NOMO-1 treated with dmso at 0.1 percent for 144 hours (cell line): Measurements from ENCODE around the gene MRPL9.

Experiments
- DNase-seq: peaks from one replicate; lab custom pipeline; 2025; ENCODE audit not compliant: unreplicated experiment; lab: John Stamatoyannopoulos, UW

Gene MRPL9

DNA sequence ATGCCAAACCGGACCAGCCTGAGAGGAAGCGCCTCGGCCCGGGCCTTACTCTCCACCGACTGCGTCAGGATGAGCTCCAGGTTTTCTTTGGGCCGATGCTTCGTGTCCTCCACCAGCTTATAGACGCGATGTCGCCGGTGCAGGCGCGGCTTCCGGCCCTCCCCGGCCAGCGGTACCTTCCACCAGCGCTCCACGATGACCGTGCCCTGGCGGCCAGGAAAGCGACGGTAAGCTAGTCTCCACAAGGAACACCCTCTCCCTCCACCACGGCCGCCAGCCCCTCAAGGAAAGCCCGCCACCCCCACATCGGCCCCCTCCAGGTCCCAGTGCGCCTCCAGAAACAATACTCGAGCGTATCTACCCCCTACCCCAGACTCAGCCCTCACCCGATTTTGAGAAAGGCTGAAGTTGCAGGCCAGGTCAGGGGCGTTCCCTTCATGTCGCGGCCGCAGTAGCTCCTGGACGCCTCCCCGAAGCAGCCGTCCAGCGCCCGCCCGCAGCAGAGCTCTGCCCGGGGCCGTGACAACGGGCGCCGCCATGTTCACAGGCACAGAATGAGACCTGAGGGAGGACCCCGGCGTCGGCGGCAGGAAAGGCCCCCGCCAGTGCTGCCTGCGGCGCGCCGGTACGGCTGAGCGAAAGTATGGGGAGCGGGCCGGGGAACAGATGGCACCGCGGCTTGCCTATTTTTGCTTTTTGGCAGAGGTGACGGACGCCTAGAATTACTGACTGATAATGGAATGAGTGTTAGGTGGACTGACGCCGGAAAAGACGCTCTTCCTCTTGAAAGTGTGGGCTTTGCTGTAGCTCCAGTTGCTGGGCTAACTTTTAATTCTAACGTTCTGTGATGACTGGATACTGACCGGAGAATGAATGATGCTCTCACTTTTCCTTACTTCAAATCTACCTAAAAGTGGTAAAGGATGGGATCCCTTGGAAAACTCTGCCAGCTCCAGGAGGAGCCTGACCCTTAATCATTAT is at the start of gene MRPL9:
Gene MRPL9 (minus strand): TSS at position 556 of the 981 bp plus-strand sequence. CDS start 17 bp downstream, at position 539.
- peak; percentile 71 for DNase-seq

DNA sequence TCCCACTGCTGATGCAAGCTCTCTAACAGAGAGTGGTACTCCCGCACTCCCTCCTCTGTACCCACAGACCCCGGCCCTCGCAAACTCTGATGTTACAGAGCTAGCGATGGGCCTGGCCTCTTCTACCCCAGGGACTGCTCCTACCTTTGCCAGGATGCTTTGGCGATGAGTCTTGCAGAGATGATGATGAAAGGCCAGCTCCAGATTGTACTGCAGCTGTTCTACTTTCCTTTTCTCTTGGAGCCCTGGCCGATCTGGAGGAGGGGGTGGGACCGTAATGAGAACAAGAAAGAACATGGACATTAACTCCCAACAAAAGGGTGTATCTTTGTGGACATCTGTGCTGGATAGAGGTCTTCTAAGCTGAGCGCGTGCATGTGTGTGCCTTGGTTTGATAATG is 47.9 kb upstream of the MRPL9 start:
- DNase-seq: no peak

GRCh38 chr1:151809985-151810556 is 46.8 kb upstream of the MRPL9 start:
- no peak for DNase-seq

DNA sequence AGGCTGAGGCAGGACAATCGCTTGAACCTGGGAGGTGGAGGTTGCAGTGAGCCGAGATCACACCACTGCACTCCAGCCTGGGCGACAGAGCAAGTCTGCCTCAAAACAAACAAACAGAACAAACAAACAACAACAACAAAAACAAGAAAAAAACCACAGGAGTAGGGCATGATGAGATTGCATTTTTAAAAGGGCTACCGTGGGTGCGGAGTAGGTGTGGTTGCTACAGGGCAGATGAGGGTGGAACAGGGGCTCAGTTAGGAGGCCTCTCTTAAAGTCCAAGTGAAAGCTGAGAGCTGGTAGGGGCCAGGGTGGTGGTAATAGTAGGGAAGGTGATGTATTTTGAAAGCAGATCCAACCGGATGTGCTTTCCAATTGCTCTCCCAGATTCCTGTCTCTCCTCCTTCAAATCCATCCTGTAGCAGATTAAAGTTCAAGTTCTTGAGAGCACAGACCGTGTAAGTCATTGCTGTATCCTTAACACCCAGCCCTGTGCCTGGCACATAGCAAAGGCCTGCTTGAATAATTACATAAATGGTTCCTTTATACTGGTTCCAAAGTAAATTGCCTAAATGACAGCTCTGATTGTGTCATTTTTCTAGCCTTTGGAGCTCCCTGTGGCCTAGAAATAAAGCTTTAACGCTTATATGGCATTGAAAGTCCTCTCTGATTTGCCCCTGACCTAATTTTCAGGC is 46.1 kb upstream of the MRPL9 start:
- no peak for DNase-seq

GRCh38 chr1:151807766-151808165 is 44.5 kb upstream of the MRPL9 start:
- no peak for DNase-seq

DNA sequence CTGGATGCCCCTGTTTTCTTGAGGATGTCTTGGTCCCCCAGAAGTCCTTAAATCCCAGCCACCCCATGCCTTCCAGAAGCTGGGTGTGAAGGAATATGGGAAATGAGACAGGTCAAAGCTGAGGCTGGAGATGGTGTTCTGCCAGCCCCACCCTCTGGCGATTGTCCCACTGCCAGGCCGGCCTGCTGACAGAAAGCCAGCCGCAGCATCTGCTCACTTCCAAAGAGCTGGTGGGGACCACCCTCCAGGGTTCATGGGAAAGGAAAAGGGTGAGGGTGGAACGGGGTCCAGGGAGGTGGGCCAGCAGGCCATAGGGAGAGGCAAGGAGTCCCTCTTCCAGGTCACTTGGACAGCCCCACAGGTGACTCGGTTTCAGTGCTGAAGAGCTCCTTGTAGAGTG is 43.8 kb upstream of the MRPL9 start:
- no peak for DNase-seq

DNA sequence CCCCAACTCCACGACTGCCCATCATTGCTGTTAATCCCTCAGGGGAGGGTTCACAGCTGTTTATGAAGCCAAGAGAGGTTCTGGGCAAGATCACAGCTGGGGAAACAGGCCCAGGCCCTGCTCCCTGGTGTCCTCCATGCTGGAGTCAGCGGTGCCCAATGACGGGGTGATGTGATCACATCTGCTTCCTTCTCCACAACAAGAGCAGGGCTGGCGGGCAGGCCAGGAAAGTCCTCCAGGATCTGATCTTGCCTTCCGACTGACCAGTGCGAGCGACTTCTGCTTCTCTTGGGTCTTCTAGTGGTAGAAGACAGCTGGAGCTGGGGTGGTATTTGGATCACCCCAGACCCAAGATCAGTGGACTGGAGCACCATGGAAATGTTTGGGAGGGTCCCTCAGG is 42.9 kb upstream of the MRPL9 start:
- no peak for DNase-seq

DNA sequence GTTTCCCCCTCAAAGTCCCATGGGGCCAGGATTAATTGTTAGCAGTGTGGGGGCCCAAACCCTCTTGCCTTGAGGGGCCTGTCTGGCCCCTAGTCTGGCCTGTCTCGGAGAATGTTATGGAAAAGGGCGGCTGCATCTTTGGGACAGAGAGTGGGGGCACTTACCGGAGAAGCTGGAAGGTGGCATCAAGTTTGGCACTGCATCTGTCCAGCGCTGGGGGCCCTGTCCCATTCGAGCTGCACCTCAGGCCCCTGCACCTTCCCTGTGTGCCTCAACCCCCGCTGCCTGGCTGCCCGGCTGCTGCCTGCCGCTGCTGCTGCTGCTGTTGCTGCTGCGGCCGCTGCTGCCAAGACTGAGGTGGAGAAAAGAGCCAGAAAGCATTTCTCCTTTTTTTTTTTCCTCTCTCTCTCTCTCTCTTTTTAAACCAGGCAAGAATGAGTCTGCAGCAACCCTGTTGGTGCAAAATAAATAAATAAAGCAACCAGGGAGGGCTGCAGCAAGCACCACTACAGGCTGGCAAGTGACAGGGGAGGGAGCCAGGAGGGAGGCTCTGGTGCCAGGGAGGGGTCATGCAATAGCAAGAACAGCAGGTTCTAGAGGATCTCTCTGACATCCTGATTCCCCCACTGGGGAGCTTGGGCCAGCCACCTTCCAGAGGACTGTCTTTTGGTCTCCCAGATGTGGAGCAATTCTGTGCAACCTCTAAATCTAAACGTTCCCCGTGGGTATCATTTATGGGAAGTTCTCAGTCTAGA is 41.9 kb upstream of the MRPL9 start, which contains the start of gene LINGO4:
Gene LINGO4 (minus strand): TSS at position 354 of the 755 bp plus-strand sequence. CDS start 2,715 bp downstream, outside the sequence.
- DNase-seq: no peak

GRCh38 chr1:151803915-151804314 is 40.6 kb upstream of the MRPL9 start:
- DNase-seq: no peak

GRCh38 chr1:151803164-151803563 is 39.9 kb upstream of the MRPL9 start:
- no peak for DNase-seq

DNA sequence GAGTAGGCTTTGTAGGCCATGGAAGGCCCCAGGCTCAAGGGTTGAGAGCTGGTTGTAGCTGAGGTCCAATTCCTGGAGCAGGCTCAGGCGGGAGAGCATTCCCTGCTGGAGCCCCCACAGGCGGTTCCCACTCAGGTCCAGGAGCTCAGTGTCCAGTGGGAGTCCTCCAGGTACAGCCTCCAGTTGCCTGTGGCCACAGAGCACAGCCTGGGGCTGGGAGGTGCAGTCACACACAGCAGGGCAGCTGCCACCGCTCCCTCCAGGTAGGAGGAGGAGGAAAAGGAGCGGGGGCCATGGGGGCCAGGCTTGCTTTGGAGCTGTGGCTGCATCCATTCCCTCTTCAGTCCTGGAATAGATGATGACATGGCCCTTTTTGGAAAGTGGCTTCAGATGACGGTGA is 39.1 kb upstream of the MRPL9 start:
- no peak for DNase-seq

- no peak for DNase-seq
Observed at GRCh38 chr1:151801846-151802245, 38.5 kb upstream of the MRPL9 start.

- DNase-seq: no peak
Observed at GRCh38 chr1:151801310-151801820, 38.1 kb upstream of the MRPL9 start.

- no peak for DNase-seq
Observed at GRCh38 chr1:151800830-151801229, 37.5 kb upstream of the MRPL9 start.

DNA sequence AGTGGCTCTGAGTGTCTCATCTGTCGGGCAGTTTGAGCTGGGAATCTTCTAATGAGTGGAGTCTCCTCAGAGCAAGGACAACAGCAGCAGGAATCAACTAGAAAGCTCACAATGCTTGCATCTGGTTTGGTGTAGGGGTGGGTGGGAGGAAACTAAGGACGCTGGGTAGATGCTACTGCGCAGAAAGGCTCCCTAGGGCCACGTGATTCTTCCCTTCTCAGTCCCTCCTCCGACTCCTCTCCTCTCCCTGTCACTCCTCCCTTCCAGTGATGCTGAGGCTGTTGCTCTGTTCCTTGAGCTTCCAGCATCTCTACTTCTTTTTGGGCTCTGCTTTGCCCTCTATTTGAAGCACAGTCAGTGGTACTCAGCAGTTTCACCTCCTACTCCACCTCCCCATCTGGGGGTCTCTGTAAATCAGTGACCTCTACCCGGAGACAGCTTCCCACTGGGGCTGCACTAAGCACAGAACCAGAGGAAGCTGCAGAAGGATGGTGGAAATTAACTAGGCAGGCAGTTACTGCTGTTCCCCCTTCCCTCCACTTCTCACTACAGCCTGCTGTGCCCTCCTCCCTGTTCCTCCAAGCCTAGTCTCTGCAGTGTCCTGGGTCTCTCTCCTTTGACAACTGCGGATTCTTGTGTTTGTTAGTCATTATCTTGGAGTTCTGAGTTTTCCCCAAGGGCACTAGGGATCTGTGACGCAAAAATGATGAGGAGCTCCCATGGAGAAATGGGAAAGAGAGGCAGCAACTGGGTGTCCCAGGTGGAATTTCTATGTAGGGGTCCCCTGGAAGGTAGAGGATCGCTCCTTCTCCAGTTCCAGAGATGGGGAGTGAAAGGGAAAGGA is 36.1 kb upstream of the MRPL9 start:
- no peak for DNase-seq

GRCh38 chr1:151798571-151798970 is 35.3 kb upstream of the MRPL9 start:
- DNase-seq: no peak

- DNase-seq: no peak
Observed at GRCh38 chr1:151790940-151791651, 27.8 kb upstream of the MRPL9 start.

DNA sequence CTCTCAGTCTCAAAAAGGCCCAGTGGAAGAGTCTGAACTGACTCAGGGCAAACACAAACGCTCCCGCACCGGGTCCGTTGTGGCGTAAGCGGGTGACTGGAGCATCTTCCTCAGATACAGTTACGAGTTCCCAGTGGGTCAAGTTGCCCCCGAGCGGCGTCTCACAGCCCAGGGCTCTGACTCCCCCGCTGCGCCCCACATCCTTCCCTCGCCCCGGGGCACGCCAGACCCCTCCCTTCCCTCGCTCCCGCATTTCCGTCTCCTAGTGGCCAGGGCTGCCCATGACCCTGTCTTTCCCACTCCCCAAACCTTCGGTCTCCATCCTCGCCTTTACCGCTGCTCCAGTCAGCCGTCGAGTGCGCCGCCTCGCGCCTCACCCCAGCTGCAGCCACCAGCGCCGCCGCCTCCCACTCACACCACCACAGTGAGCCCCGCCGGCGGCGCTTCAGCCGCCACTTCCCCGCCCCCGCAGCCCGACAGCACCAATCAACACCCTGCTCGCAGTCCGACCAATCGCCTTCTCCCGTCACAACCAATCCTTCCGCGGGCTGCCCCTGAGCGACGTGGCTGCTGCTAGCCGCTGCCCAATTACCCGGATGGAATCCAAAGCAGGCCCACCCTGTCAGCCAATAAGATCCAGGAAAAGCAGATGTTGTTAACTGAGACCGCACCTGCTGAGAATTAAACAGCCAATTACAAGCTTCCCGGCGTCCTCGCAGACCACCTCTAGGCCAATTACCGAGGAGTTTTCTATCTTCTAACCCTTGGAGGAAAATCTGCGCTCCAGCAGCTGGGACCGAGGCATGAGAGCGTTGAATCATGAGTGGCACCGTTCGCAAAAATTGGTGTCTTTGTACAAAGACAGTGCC is 27.0 kb upstream of the MRPL9 start, which contains the start of gene TDRKH:
Gene TDRKH (minus strand): TSS at position 430 of the 869 bp plus-strand sequence. CDS start 7,478 bp downstream, outside the sequence.
- peak; percentile 100 for DNase-seq
